Amniotic stem cell (primary cell): ENCODE results near the gene RUNX2.
"Not testable (repeated sequence)": the region's sequence is repeated elsewhere in the genome, so short reads cannot be mapped to it uniquely, and the experiment has no call there.

ENCODE experiments used
- DNase-seq: peaks from one replicate; lab custom pipeline; 2025; lab: John Stamatoyannopoulos, UW

Gene RUNX2

GRCh38 chr6:45648262-45648620 is 320.1 kb downstream of the RUNX2 start:
- no peak for DNase-seq

- no peak for DNase-seq
These were observed 322.5 kb downstream of the RUNX2 start for GRCh38 chr6:45650524-45651135.

GRCh38 chr6:45651301-45651700 is 323.2 kb downstream of the RUNX2 start:
- no peak for DNase-seq

GRCh38 chr6:45652416-45652815 is 324.3 kb downstream of the RUNX2 start:
- DNase-seq: no peak

- DNase-seq: no peak
These were observed 325.2 kb downstream of the RUNX2 start for GRCh38 chr6:45653117-45653883.

- DNase-seq: no peak
These were observed 326.5 kb downstream of the RUNX2 start for GRCh38 chr6:45654673-45655072.

- peak; percentile 90 for DNase-seq
These were observed 327.8 kb downstream of the RUNX2 start for GRCh38 chr6:45655745-45656476.

GRCh38 chr6:45657226-45657625 is 329.1 kb downstream of the RUNX2 start:
- DNase-seq: no peak

- no peak for DNase-seq
These were observed 330.3 kb downstream of the RUNX2 start for GRCh38 chr6:45658400-45658799.

- DNase-seq: no peak
These were observed 330.8 kb downstream of the RUNX2 start for GRCh38 chr6:45658958-45659357.

GRCh38 chr6:45661661-45662060 is 333.5 kb downstream of the RUNX2 start:
- DNase-seq: no peak

GRCh38 chr6:45663251-45664221 is 335.4 kb downstream of the RUNX2 start:
- DNase-seq: no peak

GRCh38 chr6:45664707-45665106 is 336.6 kb downstream of the RUNX2 start:
- DNase-seq: no peak

- DNase-seq: no peak
These were observed 337.7 kb downstream of the RUNX2 start for GRCh38 chr6:45665859-45666258.

GRCh38 chr6:45666846-45667245 is 338.7 kb downstream of the RUNX2 start:
- no peak for DNase-seq

- no peak for DNase-seq
These were observed 339.2 kb downstream of the RUNX2 start for GRCh38 chr6:45667300-45667699.

GRCh38 chr6:45667766-45668165 is 339.6 kb downstream of the RUNX2 start:
- no peak for DNase-seq

GRCh38 chr6:45668705-45669104 is 340.6 kb downstream of the RUNX2 start:
- DNase-seq: no peak

- DNase-seq: not testable (repeated sequence)
These were observed 345.0 kb downstream of the RUNX2 start for GRCh38 chr6:45673167-45673566.

- DNase-seq: not testable (repeated sequence)
These were observed 347.0 kb downstream of the RUNX2 start for GRCh38 chr6:45675166-45675565.

GRCh38 chr6:45675634-45676033 is 347.5 kb downstream of the RUNX2 start:
- DNase-seq: no peak

- no peak for DNase-seq
These were observed 348.2 kb downstream of the RUNX2 start for GRCh38 chr6:45676380-45676779.
